ENCODE data around the gene PARVG.

The PARVG gene

DNA sequence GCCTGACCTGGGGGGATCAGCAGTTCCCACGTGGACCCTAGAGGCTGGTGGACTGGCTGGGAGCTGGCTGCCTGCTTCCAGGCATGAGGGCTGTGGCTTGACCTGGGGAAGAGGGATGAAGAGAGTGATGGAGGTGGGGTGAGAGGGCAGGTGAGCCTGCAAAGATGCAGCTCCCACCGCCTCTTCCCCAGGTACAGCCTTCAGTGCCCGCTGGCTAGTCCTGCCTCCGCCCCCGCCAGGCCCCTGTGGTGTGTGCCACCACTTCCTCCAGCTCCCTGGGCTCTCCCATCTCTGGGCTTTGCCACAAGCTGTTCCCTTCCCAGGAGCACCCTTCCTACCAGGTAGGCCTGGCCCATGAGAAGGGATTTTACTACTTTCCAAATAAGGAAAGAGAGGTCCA lies 19.1 kb downstream of the PARVG start:
- Mint-ChIP-seq H3K4me1 (ENCODE audit: low read depth in 2 of 2) (peaks cover 19 to 26% of the 10 kb centered on the region in 2 donors), H3K27ac (peak overlapping the region; percentile 82 to 91), H3K4me3 (no peak overlapping the region), H3K27me3 (no peaks in the 10 kb centered on the region), H3K9me3 (no peaks in the 10 kb centered on the region), H3K36me3 (ENCODE audit: insufficient read depth) (peaks cover 34% of the 10 kb centered on the region)
- ATAC-seq (replicated peaks): no peak
- DNase-seq: no peak

DNA sequence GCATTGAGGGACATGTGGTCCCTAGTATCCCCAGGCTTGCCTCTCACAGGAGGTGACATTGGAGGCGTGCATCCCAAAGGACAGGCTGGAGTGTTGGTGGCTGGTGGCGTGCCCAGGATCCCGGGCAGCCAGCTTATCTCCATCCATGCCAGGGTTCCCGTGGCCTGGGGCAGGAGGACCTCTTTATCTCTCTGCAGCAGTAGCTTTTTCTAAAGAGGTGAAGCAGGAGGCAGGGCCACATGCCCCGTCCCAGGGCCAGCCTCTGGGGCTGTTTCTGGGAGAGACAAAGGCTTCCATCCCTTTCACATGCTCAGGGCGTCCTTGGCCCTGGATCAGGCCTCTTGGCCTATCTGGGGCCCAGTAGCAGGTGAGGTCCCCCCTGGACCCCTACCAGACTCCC lies 19.7 kb downstream of the PARVG start:
- H3K27ac Mint-ChIP-seq: peak overlapping the region; percentile 82 to 91
- DNase-seq (no peak), ATAC-seq (replicated peaks) (no peak)
- peaks cover 20 to 22% of the 10 kb centered on the region in 2 donors for H3K4me1 Mint-ChIP-seq (ENCODE audit: low read depth in 2 of 2)
- peaks cover 32% of the 10 kb centered on the region for H3K36me3 Mint-ChIP-seq (ENCODE audit: insufficient read depth)
- no peak overlapping the region for H3K4me3 Mint-ChIP-seq
- no peaks in the 10 kb centered on the region for H3K9me3 Mint-ChIP-seq
- no peaks in the 10 kb centered on the region for H3K27me3 Mint-ChIP-seq

DNA sequence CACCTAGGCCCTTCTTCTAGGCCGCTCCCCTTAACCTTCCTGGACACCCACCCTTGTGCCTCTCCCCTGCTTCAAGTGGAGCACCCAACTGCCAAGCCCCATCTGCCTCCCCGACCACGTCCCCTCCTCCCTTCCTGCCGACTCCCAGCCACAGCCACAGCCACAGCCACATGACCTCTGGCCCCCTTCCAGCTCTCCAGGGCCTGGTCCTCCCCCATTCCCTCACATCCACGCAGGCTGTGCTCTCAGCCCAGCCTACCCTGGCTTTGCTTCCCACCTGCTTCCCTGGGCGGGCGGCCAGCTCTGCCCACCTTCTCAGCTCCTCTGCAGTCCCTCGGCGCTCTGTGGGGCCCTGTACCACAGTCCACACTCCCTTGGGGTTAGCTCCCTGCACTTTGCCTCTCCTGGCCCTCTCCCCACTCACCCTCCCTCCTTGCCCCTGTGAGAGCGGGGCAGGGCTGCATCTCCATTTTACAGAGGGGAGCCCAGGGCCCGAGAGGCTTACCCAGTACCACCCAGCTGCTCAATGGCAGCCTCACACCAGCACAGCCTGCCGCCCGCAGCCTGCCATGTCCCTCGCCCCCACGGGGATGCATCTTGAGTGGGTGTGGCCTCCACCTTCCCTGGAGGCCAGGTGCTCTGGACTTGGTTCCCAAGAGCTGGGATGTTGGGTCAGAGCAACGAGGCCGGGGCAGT lies 20.3 kb downstream of the PARVG start:
- H3K27me3 Mint-ChIP-seq: no peaks in the 10 kb centered on the region
- DNase-seq: no peak
- no peaks in the 10 kb centered on the region for H3K9me3 Mint-ChIP-seq
- H3K4me3 Mint-ChIP-seq: peak overlapping the region in 1 of 2 donors; percentile 34
- peaks cover 26% of the 10 kb centered on the region for H3K36me3 Mint-ChIP-seq (ENCODE audit: insufficient read depth)
- H3K4me1 Mint-ChIP-seq (ENCODE audit: low read depth in 2 of 2): peaks cover 21 to 22% of the 10 kb centered on the region in 2 donors
- no peak for ATAC-seq (replicated peaks)
- H3K27ac Mint-ChIP-seq: peak overlapping the region; percentile 82 to 91

DNA sequence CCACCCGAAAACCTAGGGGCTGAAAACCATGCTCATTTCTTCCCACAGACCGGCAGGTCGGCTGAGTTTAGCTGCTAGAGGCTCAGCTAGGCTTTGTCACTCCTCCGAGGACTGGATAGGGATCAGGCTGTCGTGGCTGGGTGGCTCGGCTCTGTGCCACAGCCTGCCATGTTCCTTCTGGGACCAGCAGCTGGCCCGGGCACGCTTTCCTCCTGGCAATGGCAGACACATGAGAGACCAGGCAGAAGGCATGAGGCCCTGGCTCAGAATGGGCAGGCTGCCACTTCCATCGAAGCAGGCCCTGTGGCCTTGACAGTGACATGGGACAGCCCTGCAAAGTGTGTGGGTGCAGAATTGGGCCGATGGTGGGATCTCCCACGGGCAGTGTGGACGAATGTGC lies 20.9 kb downstream of the PARVG start:
- Mint-ChIP-seq H3K4me1 (ENCODE audit: low read depth in 2 of 2) (peaks cover 21 to 22% of the 10 kb centered on the region in 2 donors), H3K36me3 (ENCODE audit: insufficient read depth) (peaks cover 22% of the 10 kb centered on the region), H3K4me3 (no peak overlapping the region), H3K27ac (peak overlapping the region; percentile 44 to 82), H3K9me3 (no peaks in the 10 kb centered on the region), H3K27me3 (no peaks in the 10 kb centered on the region)
- ATAC-seq (replicated peaks) (no peak), DNase-seq (no peak)

DNA sequence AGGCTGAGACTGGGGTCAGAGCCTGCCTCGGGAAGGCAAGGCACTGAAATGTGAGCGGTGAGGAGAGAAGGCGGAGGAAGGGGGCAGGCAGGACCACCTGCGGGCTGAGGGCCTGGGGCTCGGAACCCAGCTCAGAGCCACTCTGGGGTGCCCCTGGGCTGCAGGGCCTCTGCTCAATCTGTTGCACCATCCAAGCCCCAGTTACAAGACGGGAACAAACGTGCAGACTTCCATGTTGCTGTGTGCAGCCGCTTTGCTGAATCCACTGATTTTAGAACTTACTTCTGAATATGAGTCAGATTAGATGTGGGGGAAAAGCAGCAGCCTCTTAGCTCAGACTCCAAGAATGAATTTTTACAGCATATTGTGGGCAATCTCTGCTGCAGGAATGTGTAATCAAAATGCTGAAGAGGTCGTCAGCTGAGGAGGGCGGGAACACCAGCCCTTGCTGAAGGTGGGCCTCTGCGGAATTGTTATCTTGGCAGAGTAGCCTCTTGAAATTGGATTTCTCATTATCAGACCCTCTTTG lies 21.6 kb downstream of the PARVG start:
- DNase-seq (no peak), ATAC-seq (replicated peaks) (no peak)
- no peak overlapping the region for H3K4me3 Mint-ChIP-seq
- H3K27ac Mint-ChIP-seq: peak overlapping the region in 1 of 2 donors; percentile 44
- peaks cover 22% of the 10 kb centered on the region for H3K36me3 Mint-ChIP-seq (ENCODE audit: insufficient read depth)
- peaks cover 21 to 22% of the 10 kb centered on the region in 2 donors for H3K4me1 Mint-ChIP-seq (ENCODE audit: low read depth in 2 of 2)
- no peaks in the 10 kb centered on the region for H3K9me3 Mint-ChIP-seq
- no peaks in the 10 kb centered on the region for H3K27me3 Mint-ChIP-seq

DNA sequence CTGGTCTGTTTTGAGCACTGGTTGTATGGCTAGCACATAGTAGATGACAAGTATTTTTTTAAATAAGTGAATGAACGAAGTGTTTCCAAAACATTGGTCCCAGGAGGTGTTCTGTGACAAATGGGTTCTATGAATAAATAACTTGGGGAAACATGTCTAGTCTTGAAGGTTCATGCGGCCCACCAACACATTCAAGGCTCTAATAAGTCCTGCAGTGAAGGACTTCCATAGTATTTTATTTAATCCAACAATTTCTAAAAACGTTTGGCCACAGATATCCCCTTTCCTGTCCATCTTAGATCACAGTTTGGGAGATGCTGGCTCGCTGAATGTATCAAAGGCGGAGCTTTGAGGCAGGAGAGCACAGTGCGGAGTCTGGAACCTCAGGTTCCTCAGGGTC lies 22.5 kb downstream of the PARVG start:
- H3K4me1 Mint-ChIP-seq (ENCODE audit: low read depth in 2 of 2): peaks cover 26 to 29% of the 10 kb centered on the region in 2 donors
- H3K27me3 Mint-ChIP-seq: no peaks in the 10 kb centered on the region
- H3K36me3 Mint-ChIP-seq (ENCODE audit: insufficient read depth): peaks cover 23% of the 10 kb centered on the region
- ATAC-seq (replicated peaks) (no peak), DNase-seq (no peak)
- H3K4me3 Mint-ChIP-seq: no peak overlapping the region
- peak overlapping the region in 1 of 2 donors; percentile 53 for H3K27ac Mint-ChIP-seq
- no peaks in the 10 kb centered on the region for H3K9me3 Mint-ChIP-seq

DNA sequence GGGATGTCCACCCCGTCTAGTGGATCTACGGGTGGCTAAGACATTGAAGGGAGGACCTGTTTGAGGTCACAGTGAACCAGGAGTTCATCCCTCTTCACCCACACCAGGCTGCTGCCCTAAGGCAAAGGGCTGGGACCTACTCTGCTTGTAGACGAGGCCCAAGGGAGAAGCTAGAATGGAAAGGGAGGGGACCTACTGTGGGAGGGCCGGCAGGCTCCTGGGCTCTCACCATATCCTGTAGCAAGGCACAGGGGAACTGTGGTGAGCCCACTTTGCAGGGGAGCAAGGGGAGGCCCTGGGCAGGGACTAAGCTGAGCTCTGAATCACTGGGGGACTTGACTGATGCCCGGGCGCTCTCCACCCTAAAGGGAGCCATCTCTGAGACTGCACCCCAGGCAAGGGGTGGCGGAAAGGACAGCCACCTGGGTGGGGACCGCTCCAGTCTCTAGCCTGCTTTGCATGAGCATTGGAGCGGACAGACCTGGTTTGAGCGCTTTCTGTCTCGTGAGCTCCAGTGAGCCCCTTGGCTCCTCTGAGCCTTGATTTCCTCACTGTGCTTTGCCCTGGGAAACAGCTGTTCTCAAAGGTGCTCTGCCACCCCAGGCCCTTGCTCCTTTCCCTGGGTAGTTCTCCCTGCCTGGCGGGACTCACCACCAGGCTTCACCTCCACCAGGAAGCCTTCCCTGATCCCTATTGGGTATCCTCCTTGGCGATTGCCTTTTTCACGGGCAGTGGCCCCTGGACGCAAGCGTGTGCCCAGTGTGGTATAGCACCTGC lies 24.2 kb downstream of the PARVG start:
- H3K4me1 Mint-ChIP-seq (ENCODE audit: low read depth in 2 of 2): peaks cover 17 to 28% of the 10 kb centered on the region in 2 donors
- H3K27me3 Mint-ChIP-seq: no peaks in the 10 kb centered on the region
- DNase-seq (no peak), ATAC-seq (replicated peaks) (no peak)
- peak overlapping the region in 1 of 2 donors; percentile 68 for H3K27ac Mint-ChIP-seq
- no peak overlapping the region for H3K4me3 Mint-ChIP-seq
- H3K36me3 Mint-ChIP-seq (ENCODE audit: insufficient read depth): peaks cover 19% of the 10 kb centered on the region
- H3K9me3 Mint-ChIP-seq: peaks cover 1 to 7% of the 10 kb centered on the region in 2 donors

DNA sequence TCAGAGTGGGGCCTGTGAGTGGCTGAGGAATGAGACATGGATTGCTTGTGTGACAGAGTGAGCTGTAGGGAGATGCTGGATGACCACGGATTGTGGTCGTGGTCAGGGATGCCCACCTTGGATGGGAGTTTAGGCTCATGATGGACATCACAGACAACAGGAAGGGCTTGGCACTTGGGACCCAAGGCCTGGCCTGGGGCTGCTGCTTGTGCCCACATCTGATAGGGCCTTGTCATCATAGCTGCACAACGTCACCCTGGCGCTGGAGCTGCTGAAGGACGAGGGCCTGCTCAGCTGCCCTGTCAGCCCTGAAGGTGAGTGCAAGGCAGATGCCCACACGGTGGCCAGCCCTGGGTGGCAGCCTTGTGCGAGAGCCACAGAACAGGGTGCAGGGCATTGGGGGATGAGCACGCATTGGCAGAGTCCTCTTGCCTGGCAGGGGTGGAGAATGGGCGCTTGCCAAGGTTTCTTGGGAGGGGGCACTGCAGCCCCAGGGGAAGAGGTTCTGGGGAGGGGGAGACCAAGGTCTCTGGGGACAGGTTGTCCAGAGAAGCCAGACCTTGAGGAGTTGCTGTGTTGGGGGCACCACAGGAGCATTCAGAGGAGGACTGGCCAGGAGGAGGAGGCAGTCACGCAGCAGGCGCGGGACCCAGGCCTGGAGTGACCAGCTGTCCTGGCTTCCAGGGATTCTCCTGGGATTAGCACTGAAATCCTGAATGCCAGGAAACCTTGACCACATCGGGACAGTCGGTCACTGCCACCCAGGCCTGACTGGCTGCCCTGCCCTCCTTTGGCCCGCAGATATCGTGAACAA lies 25.0 kb downstream of the PARVG start:
- peak overlapping the region in 1 of 2 donors; percentile 68 for H3K27ac Mint-ChIP-seq
- ATAC-seq (replicated peaks) (no peak), DNase-seq (no peak)
- H3K27me3 Mint-ChIP-seq: no peaks in the 10 kb centered on the region
- H3K36me3 Mint-ChIP-seq (ENCODE audit: insufficient read depth): peaks cover 19% of the 10 kb centered on the region
- H3K9me3 Mint-ChIP-seq: peaks cover 1 to 8% of the 10 kb centered on the region in 2 donors
- H3K4me1 Mint-ChIP-seq (ENCODE audit: low read depth in 2 of 2): peaks cover 14 to 24% of the 10 kb centered on the region in 2 donors
- H3K4me3 Mint-ChIP-seq: no peak overlapping the region

DNA sequence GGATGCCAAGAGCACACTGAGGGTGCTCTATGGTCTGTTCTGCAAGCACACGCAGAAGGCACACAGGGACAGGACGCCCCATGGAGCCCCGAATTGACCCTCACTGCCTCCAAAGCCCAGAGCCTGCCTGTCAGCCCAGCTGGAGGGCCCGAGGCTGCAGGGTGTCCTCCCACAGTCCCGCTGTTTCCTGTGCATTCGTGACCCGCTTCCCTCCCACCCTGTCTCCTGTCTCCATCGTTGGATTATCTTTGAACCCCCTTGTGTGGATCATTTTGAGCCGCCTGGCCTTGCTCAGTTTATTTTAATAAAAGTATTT lies 25.6 kb downstream of the PARVG start:
- Mint-ChIP-seq H3K4me3 (no peak overlapping the region), H3K27me3 (no peaks in the 10 kb centered on the region), H3K9me3 (peaks cover 1 to 8% of the 10 kb centered on the region in 2 donors), H3K27ac (peak overlapping the region in 1 of 2 donors; percentile 20), H3K36me3 (ENCODE audit: insufficient read depth) (peaks cover 19% of the 10 kb centered on the region), H3K4me1 (ENCODE audit: low read depth in 2 of 2) (peaks cover 12 to 20% of the 10 kb centered on the region in 2 donors)
- ATAC-seq (replicated peaks) (no peak), DNase-seq (no peak)

DNA sequence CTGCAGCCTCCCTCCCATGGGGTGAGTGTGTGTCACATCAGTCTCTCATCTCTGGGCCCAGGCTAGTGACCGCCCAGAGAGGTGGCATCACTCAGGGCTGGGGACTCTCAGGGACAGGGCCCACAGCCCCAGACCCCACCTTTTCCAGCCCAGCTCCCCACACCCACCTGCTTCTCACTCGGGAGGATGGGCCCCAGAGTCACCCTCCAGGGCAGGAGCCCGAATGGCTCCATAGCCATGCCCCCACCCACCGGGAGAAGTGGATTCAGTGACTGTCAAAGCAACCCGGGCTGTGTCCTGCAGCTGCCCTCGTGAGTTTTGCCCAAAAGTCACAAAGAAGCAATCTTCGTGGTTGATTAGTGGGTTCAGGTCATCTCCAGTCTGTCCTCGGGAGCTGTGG lies 26.0 kb downstream of the PARVG start:
- Mint-ChIP-seq H3K36me3 (ENCODE audit: insufficient read depth) (peaks cover 19% of the 10 kb centered on the region), H3K4me3 (no peak overlapping the region), H3K27ac (peak overlapping the region; percentile 20 to 93), H3K9me3 (peaks cover 1 to 8% of the 10 kb centered on the region in 2 donors), H3K4me1 (ENCODE audit: low read depth in 2 of 2) (peaks cover 12 to 20% of the 10 kb centered on the region in 2 donors), H3K27me3 (no peaks in the 10 kb centered on the region)
- ATAC-seq (replicated peaks) (no peak), DNase-seq (no peak)

DNA sequence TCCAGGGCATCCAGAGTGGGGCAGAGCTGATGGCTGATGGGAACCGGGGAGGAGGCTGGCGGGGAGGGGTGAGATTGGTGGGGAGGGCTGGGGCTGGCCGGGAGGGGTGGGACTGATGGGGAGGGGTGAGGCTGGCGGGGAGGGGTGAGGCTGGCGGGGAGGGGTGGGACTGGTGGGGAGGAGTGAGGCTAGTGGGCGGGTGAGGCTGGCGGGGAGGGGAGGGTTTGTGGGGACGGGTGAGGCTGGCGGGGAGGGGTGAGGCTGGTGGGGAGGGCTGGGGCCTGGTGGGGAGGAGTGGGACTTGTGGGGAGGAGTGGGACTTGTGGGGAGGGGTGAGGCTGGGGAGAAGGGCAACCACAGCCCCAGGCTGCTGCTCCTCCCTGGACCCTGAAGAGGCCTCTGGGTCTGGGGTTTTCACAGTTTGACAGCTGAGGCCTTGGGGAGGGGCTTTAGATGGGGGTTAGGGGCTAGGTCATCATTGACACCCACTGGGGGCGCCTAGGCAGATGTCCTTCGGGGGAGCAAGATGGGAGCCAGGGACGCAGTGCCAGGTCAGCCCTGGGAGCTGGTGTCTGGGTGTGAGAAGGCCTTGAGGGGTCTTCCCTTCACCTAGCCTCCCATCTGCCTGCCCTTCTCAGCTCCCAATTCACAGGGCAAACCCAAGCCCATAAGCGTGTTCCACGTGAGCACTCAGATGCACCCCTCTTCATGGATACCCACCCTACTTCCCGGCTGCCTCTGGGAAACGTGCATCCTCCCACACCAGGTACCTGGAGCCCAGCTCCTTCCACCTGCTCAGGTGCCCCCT lies 26.7 kb downstream of the PARVG start:
- peaks cover 12 to 20% of the 10 kb centered on the region in 2 donors for H3K4me1 Mint-ChIP-seq (ENCODE audit: low read depth in 2 of 2)
- H3K27ac Mint-ChIP-seq: peak overlapping the region; percentile 49 to 93
- peaks cover 14% of the 10 kb centered on the region for H3K36me3 Mint-ChIP-seq (ENCODE audit: insufficient read depth)
- peaks cover 1 to 8% of the 10 kb centered on the region in 2 donors for H3K9me3 Mint-ChIP-seq
- no peaks in the 10 kb centered on the region for H3K27me3 Mint-ChIP-seq
- DNase-seq (no peak), ATAC-seq (replicated peaks) (no peak)
- H3K4me3 Mint-ChIP-seq: no peak overlapping the region

DNA sequence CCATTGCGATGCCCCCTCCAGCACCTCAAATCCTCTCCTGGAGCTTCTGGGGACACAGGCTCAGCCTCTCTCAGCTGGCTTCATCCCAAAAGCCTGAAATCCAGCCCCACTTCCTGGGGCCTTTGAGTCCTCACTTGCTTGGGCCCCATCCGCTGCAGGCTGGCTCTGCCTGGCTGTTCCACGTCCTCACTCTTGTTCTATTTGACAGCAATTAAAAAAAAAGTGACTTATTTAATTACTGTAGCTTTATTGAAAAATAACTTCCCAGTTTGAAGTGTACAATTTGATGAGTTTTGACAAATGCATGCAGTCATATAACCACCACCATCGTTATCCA lies 27.2 kb downstream of the PARVG start:
- Mint-ChIP-seq H3K9me3 (peaks cover 1 to 8% of the 10 kb centered on the region in 2 donors), H3K27ac (peak overlapping the region; percentile 49 to 93), H3K4me1 (ENCODE audit: low read depth in 2 of 2) (peaks cover 11 to 16% of the 10 kb centered on the region in 2 donors), H3K27me3 (no peaks in the 10 kb centered on the region), H3K36me3 (ENCODE audit: insufficient read depth) (peaks cover 9% of the 10 kb centered on the region), H3K4me3 (no peak overlapping the region)
- no peak for ATAC-seq (replicated peaks)
- no peak for DNase-seq

DNA sequence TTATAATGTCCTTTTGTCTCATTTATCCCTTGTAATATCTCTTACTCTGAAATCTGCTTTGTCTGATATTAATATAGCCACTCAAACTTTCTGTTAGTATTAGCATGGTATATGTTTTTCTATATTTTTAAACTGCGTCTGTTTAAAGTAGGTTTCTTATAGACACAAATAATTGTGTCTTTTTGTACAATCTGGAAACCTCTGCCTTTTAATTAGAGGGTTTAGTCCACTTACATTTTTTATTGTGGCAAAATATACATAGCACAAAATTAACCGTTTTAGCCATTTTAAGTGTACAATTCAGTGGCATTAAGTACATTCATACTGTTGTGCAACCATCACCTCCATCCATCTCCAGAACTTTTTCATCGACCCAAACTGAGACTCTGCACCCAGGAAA lies 28.6 kb downstream of the PARVG start:
- peaks cover 1 to 8% of the 10 kb centered on the region in 2 donors for H3K9me3 Mint-ChIP-seq
- peak overlapping the region in 1 of 2 donors; percentile 17 for H3K27ac Mint-ChIP-seq
- H3K36me3 Mint-ChIP-seq (ENCODE audit: insufficient read depth): peaks cover 5% of the 10 kb centered on the region
- no peak for DNase-seq
- H3K4me3 Mint-ChIP-seq: no peak overlapping the region
- H3K27me3 Mint-ChIP-seq: no peaks in the 10 kb centered on the region
- peaks cover 11 to 14% of the 10 kb centered on the region in 2 donors for H3K4me1 Mint-ChIP-seq (ENCODE audit: low read depth in 2 of 2)
- ATAC-seq (replicated peaks): no peak
